Colonic mucosa (tissue), 4 donors: Measurements from ENCODE around the gene ALOX15. TPM values are rescaled to one million over a fixed set of nuclear protein-coding genes. Genes with fewer than 3 reads are reported as not detected.

ENCODE experiments used
- DNase-seq: peaks from one replicate; pipeline ENCODE4 v3.0.0-alpha.2; 2020
- H3K27ac ChIP-seq: fragments of 200-600 bp; one replicate; pipeline ENCODE4 v1.8.0; 2021
- H3K27me3 ChIP-seq: fragments of 200-600 bp; one replicate; pipeline ENCODE4 v1.8.0; 2021
- H3K36me3 ChIP-seq: fragments of 200-600 bp; one replicate; pipeline ENCODE4 v1.8.0; 2021
- H3K4me1 ChIP-seq: fragments of 200-600 bp; one replicate; pipeline ENCODE4 v1.8.0; 2021; ENCODE audit warnings: mild to moderate bottlenecking
- H3K4me3 ChIP-seq: fragments of 200-600 bp; one replicate; pipeline ENCODE4 v1.8.0; 2021
- H3K9ac ChIP-seq, 2 donors: one replicate each; pipeline ENCODE4 v1.7.0; 2013; ENCODE audit warnings: control low read depth in 2 of 2, low read depth in 2 of 2, low read length in 2 of 2
- H3K9me3 ChIP-seq: fragments of 200-600 bp; one replicate; pipeline ENCODE4 v1.8.0; 2021
- CTCF ChIP-seq: fragments of 200-600 bp; IDR thresholded peaks from one replicate; pipeline ENCODE4 v1.8.0; 2022; ENCODE audit warnings: antibody characterized with exemption, mild to moderate bottlenecking
- intact Hi-C: fragments of 100-400 bp; cut with DNase I; formaldehyde crosslinking; loops from one replicate; pipeline ENCODE4 v1.14.1; 2022
- total RNA-seq, 2 donors: library from RNA; stranded (reverse); fragmentation: NEBNext Ultra II Directional in 1 of 2; extraction: Animal tissue kit (Norgen Biotek cat#: 25700) in 1 of 2; gene quantifications; one replicate each; pipeline ENCODE4 v1.2.1, GENCODE V29; 2021
- donor health status: healthy.
- donor health status: DM: no; HTN: no; CAD: no.
- donor health status: DM: no; HTN: no; CAD: no.

The ALOX15 gene
- total RNA-seq, 2 donors from 2014 or later = 0.13 TPM; not detected in 1

- no peak for DNase-seq
- no peak overlapping the region for H3K4me3 ChIP-seq
- no peak overlapping the region for H3K9ac ChIP-seq
- H3K27ac ChIP-seq = no peak overlapping the region
- no peaks in the 10 kb centered on the region for H3K36me3 ChIP-seq
- intact Hi-C loops = no loop called here
- H3K27me3 ChIP-seq = no peaks in the 10 kb centered on the region
- H3K4me1 ChIP-seq = no peaks in the 10 kb centered on the region
- TF ChIP-seq CTCF = no peak
- no peaks in the 10 kb centered on the region for H3K9me3 ChIP-seq
Measured at GRCh38 chr17:4610656-4611055, 30.8 kb downstream of the ALOX15 start.

DNA sequence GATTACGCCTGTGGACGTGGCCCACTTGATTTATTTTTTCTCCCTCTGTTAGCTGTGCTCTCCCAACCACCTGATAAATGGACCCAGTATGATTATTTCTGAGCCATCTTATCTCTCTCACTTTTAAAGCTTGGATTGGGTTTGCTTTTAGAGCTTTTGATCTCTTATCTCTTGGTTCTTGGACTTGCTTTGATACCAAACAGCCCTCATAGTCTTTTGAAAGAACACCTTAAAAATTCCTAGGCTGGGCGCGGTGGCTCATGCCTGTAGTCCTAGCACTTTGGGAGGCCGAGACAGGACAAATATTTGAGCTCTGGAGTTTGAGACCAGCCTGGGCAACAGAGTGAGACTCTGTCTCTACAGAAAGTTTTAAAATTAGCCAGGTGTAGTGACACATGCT is 31.3 kb downstream of the ALOX15 start:
- no peak overlapping the region for H3K9ac ChIP-seq
- H3K4me3 ChIP-seq = no peak overlapping the region

GRCh38 chr17:4609761-4610160 is 31.7 kb downstream of the ALOX15 start:
- no peak overlapping the region for H3K4me3 ChIP-seq
- no peak overlapping the region for H3K27ac ChIP-seq
- no peak for TF ChIP-seq CTCF
- H3K27me3 ChIP-seq = no peaks in the 10 kb centered on the region
- H3K36me3 ChIP-seq = no peaks in the 10 kb centered on the region
- H3K9ac ChIP-seq = no peak overlapping the region
- no peaks in the 10 kb centered on the region for H3K4me1 ChIP-seq
- no peaks in the 10 kb centered on the region for H3K9me3 ChIP-seq
- intact Hi-C loops = no loop called here
- no peak for DNase-seq

More for the DNA sequence above, 31.3 kb downstream of the ALOX15 start:
- no peak overlapping the region for H3K27ac ChIP-seq
- no peaks in the 10 kb centered on the region for H3K4me1 ChIP-seq
- H3K27me3 ChIP-seq = no peaks in the 10 kb centered on the region
- no peaks in the 10 kb centered on the region for H3K36me3 ChIP-seq
- no peak for DNase-seq
- intact Hi-C loops = no loop called here
- TF ChIP-seq CTCF = no peak
- no peaks in the 10 kb centered on the region for H3K9me3 ChIP-seq

DNA sequence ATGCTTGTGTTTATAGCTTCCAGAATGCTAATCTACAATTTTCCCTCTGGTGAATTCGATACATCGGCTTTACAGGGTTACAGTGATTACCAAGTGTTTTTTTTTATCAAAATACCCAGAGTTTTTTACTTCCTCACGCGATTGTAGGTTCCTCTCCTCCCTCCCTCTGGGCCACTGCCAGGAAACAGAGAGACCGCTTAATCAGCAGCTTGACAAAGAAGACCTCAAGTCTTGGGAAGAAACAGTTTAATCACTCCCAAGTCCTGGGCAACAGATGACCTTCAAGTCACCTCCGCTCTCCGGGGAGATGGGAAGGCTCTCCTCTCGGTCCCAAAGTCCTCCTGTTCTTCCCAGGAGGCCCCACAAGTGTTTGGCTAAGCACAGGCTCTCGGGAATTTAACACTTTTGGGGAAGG is 33.7 kb downstream of the ALOX15 start:
- no peaks in the 10 kb centered on the region for H3K9me3 ChIP-seq
- H3K9ac ChIP-seq = no peak overlapping the region
- H3K4me3 ChIP-seq = no peak overlapping the region
- H3K27me3 ChIP-seq = no peaks in the 10 kb centered on the region
- peak; percentile 67 for DNase-seq
- peak overlapping the region; percentile 36 for H3K27ac ChIP-seq
- no peaks in the 10 kb centered on the region for H3K4me1 ChIP-seq
- no peak for TF ChIP-seq CTCF
- intact Hi-C loops = no loop called here
- H3K36me3 ChIP-seq = no peaks in the 10 kb centered on the region

DNA sequence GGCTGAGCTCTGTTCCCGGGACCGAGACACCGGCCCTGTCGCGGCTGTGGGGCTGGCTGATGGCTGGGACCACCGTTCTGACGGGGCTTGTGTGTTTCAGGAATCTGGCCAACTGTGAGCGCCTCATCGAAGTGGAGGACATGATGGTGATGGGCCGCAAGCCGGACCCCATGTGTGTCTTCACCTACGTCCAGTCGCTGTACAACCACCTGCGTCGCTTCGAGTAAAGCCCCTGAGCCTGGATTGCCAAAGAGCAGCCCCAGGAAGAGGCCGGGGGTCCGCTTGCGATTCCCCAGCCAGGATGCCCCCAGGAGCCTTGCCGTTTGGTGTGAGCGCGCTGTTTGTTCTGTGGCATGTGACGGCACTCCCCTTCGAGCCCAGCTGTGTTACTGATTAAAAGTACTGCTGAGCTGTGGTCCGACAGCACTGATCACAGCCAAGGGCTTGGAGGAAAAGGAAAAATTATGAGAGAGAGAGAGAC is 34.2 kb downstream of the ALOX15 start:
- no peaks in the 10 kb centered on the region for H3K9me3 ChIP-seq
- H3K27ac ChIP-seq = peak overlapping the region; percentile 36
- no peak overlapping the region for H3K9ac ChIP-seq
- H3K4me1 ChIP-seq = no peaks in the 10 kb centered on the region
- H3K4me3 ChIP-seq = no peak overlapping the region
- no peak for DNase-seq
- no peak for TF ChIP-seq CTCF
- H3K36me3 ChIP-seq = no peaks in the 10 kb centered on the region
- intact Hi-C loops = no loop called here
- H3K27me3 ChIP-seq = no peaks in the 10 kb centered on the region
